Raji (cell line): ENCODE data around the gene CAVIN1.

ENCODE experiments used
- POLR2A ChIP-seq: IDR thresholded peaks from 2 replicates; pipeline ENCODE4 v1.6.1; 2011; ENCODE audit warnings: low read depth, low read length, control low read depth; ENCODE audit not compliant: insufficient read depth

The CAVIN1 gene, protein sequence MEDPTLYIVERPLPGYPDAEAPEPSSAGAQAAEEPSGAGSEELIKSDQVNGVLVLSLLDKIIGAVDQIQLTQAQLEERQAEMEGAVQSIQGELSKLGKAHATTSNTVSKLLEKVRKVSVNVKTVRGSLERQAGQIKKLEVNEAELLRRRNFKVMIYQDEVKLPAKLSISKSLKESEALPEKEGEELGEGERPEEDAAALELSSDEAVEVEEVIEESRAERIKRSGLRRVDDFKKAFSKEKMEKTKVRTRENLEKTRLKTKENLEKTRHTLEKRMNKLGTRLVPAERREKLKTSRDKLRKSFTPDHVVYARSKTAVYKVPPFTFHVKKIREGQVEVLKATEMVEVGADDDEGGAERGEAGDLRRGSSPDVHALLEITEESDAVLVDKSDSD

DNA sequence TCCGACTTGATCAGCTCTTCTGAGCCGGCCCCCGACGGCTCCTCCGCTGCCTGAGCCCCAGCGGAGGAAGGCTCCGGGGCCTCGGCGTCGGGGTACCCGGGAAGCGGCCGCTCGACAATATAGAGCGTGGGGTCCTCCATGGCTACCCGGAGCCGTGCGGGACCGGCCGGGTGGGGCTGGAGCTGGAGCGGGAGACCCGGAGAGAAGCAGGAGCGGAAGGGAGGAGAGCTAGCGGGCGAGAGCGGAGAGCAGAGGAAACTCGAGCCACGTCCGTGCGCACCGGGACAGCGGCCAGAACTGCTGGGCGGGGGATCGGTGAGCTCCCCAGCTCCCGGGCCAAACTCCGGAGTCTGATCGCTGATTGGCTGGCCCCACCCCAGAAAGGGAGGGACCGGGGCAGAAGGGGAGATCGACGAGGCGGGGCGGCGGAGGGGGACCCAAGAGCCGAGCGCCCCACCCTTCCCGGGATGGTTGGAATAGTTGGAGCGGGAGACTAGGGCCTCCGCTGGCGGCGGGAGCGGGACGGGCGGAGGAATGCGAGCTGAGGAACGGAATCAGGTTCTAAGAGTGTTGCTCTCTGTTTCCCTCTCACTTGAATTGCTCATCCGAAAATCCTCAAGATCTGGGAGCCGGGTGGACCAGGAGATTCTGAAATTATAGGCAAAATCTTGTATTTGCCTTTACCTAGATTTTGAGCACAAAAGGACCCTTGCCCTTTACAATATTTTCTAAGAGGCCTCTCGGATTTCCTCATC is at the start of gene CAVIN1:
TSS of gene CAVIN1 (minus strand) at position 299 of the 755 bp plus-strand sequence. CDS start at position 140, 159 bp downstream.
- TF ChIP-seq POLR2A = no peak

DNA sequence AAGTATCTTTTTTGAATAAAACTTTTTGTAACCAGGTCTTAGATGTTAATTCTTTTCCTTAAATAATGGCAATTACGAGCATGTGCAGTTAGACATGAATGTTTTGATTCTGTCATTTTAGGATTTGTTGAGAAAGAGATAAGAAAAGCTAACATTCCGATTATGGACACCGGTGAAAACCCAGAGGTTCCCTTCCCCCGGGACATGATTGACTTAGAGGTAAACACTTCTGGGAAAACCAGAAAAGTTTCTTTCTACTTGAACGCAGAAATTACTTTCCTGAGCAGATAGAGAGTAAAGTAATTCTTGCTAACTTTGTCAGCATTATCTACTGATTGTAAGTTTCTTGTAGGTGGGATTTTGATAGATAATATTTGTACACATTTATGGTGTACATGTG is 44.8 kb upstream of the CAVIN1 start:
- TF ChIP-seq POLR2A = no peak

DNA sequence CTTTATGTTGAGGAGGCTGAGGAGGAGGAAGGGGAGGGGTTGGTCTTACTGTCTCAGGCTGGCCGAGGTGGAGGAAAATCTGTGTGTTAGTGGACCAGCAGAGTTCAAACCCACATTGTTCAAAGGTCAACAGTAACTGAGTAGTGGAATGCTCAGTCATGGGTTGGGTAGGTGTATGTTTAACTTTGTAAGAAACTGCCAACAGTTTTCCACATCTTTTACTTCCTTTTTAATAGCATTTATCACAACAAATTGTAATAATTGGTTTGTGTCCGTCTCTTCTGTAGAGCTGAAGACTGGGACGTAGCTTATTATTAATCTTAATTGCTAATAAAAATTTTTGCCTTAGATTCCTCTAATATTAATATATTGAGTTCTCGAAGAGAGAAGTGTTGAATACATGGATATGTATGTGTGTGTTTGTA is 40.9 kb upstream of the CAVIN1 start:
- TF ChIP-seq POLR2A = no peak

DNA sequence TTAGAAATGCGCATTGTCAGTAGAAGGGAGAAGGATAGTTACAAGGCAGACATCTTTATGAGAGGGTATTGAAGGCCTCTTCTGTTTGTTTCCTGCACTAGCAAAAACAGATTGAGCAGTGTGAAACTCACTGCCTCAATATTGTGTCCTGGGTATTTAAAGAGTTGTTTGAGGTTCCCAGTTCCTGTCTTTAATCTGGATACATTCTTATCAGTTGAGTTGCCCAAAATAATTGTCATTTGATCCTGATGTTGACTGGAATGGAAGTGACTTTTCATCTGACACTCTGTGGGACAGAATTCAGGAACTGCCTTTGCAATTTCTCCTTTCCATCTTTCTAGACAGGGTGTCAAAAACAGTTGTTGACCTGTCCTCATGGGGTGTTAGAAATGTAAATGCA is 37.3 kb upstream of the CAVIN1 start:
- TF ChIP-seq POLR2A = no peak

DNA sequence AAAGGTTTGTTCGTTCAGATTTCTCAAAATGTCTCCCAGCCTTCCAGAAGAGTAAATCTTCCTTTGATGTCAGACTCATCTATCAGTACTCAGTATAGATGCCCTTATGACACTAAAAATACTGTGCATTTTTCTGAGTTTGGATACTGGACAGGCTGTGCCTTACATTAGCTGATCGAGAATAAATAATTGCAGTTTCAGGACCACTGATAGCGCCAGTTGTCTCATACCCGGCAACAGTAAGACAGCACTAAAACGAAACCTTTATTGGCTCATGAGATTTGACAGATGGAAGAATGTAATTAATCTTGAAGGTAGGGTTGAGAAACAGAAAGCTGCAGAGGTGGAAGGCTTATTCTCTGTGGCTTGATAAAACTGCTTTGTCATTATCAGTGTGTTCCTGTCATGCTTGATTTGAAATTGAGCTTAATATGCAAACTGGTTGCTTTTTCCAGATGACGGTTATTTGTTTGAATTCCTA is 36.8 kb upstream of the CAVIN1 start:
- TF ChIP-seq POLR2A = no peak

DNA sequence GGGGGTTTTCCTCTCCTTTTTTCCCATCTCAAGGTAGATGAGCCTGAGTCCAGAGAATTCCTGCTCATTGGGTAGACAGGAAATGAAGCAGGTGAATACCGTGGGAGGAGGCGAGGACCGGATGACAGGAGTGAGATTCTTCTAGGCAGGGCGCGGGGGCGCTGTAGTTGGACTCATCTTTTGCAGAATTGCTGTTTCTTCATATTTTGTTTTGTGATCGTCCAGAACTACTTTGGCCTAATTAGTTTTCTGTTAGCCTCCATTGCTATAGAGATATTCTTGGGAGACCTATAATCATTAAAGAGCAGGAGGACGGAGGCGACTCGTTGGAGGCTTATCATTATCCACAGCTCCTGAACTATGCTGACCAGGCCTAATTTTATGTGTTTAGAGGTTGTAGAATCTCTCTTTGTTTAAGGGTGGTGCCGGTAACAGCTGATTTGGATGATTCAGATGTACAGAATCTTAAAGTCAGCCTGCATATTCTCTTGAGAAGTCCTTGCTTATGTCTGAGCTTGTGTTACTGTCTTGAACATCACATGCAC is 36.3 kb upstream of the CAVIN1 start:
- no peak for TF ChIP-seq POLR2A

DNA sequence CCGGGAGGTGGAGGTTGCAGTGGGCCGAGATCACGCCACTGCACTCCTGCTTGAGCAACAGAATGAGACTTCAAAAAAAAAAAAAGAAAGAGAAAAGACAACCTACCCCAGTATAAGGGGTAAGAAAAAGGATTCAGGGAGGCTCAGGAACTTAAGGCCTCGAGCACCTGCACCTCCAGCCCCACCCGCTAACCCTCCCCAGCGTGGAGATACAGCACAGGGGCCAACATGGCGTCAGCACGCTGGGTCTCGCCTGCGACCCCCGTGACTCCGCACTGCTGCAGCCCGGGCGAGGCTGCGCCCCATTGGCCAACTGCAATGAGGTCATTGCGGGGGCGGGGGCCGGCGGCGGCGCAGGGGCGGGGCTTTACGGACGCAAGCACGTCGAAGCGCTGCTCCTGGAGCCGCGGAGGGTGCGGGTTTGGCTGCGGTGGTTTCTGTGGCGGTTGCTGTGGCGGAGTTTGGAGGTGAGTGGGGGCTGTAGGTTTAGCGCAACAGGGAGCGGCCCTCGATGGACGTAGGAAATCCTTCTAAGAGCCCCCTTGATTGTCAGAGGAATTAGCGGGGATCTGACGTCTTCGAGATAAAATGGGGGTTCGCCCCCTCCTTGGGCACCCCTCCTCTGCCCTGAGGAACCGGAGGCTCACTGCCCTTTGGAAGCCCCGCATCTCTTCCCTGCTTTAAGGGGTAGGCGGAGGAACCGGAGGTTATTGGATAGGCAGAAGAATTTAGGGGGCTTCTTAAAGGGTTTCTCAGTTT is 35.6 kb upstream of the CAVIN1 start, which contains the start of gene ATP6V0A1:
TSS of gene ATP6V0A1 (plus strand) at position 382 of the 759 bp plus-strand sequence. CDS start 2,017 bp downstream, outside the sequence.
- TF ChIP-seq POLR2A = peak; percentile 68

DNA sequence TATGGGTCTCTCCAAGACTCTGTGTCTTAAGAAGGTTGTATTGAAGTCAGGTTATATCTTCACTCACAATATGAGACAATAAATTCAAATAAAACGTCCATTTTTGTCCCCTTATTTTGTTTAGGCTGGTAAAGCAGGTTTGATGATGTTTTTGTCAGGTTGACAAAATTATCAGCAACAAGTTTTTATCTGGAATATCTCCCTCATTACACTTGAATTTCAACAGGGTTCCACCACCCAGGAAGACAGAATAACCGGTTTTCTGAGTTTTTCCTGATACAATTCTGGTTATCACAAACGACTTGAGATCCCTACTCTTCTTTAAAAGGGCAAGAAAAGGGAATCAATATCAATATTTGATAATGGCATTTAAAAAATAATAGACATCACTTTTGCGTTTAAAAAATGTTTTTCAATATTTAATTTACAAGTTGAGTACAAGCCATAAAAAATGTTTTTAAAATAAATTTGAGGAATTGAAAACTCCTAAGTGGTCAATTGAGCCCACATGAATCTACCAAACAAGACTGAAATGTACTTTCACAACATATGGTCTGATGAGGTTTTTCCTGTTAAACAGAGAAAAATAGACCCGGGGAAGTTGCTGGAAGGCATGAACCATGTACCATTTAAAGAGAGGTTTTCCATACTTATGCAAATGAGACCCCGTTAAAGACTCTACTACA is 34.2 kb upstream of the CAVIN1 start:
- TF ChIP-seq POLR2A = no peak

DNA sequence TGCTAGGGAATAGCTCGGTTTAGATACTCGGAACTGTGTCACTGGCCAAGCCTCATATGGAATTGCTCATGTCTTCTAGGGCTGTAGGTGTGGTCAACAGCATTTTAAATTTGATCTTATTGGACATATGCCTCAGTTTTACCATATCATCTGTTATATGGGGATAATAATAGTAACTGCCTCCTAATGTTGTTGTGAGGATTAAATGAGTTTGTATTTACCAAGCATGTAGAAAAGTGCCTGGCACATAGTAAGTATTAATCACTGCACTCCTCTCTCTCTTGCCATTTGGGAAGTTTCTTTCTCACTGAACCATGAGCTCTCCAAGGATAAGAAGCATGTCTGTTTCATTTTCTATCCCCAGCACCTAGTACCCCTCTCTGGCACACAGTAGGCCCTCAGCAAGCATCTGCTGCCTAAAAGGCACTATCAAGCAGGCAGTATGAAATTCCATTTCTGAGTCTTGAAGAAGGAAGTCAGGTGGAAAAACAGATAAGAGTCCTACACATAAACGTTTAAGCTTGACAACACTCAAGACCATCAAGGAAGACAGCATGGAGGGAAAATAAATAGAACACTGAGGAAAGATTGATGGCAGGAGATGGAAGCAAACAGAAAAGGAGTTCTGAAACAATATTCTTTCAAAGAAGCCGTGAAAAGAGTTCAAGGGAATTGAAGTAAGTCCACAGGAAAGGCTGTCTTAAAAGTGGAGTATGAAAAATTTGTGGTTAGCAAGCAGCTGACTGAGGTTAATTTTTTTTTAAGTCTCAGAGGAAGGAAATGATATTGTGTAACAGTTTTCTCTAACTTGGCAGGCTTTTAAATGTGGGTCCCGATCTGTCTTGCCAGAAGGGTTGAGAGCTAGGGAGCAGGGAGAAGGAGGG is 33.4 kb upstream of the CAVIN1 start:
- no peak for TF ChIP-seq POLR2A

DNA sequence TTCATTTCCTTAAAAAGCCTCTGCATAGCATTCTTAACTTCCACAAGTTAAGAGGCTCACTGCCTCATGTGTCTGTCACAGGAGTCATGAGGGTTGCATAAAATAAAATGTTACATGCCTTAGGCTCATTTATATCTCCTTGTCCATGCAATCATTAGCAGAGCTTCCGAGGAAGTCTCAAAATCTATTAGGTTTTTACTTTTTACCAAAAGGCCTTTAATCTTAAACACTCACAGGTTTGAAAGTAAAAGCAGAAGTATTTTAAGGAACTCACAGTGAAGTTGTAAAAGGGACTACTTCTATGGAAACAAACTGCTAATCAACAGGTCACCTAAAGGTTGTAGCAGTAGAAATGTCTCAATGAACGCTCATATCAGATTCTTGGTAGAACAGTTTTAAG is 30.4 kb upstream of the CAVIN1 start:
- no peak for TF ChIP-seq POLR2A

DNA sequence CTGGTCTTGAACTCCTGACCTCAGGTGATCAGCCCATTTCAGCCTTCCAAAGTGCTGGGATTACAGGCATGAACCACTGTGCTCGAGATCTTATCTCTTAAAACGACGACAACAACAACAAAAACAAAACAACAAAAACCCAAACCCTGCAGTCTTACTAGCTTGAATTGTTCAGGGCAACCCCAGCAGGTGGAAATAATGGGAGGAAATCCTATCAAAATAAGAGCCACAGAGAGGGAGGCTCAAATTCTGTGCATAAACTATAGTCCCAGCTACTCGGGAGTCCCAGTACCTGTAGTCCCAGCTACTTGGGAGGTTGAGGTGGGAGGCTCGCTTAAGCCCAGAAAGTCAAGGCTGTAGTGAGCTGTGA is 19.1 kb upstream of the CAVIN1 start:
- TF ChIP-seq POLR2A = no peak

DNA sequence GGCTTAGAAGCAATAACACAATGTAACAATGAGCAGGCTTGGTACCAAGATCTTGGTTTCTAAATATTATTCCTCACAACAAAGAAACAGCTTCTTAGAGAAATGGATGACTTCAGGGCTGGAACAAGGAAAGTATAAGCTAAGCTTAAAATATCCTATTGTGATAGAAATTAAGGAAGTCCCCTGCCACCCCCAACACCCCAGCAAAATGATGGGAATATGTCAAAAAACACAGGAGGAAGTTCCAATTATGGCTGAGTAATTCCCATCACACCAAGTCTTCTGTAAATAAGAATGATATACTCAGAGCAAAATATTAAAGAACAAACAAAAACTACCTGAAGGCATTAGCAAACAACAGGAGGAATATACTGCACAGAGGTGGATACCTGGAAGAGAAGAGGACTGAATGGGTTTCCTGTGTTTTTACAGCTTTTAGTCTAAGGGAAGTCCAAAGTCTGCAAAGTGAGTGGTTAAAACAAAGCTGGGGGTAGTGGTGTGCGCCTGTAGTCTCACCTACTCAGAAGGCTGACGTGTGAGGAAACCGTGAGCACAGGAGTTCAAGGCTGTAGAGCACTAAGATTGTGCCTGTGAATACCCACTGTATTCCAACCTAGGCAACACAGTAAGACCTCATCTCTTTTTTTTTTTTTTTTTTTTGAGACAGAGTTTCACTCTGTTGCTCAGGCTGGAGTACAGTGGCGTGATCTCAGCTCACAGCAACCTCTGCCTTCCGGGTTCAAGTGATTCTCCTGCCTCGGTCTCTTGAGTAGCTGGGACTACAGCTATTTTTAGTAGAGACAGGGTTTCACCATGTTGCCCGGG is 18.5 kb upstream of the CAVIN1 start:
- no peak for TF ChIP-seq POLR2A
